SK-N-SH treated with all-trans-retinoic acid at 6 μM for 48 hours (cell line): ENCODE data around the gene KANSL1L.

Experiments used
- BACH2 ChIP-seq: fragments of 250-450 bp; sonication (Bioruptor Pico); IDR thresholded peaks from 2 replicates; pipeline ENCODE4 v1.9.0; 2021; ENCODE audit warnings: mild to moderate bottlenecking, borderline replicate concordance
- CSDC2 ChIP-seq: fragments of 250-450 bp; sonication (Bioruptor Pico); IDR thresholded peaks from 2 replicates; pipeline ENCODE4 v1.5.0; 2020; ENCODE audit warnings: mild to moderate bottlenecking, moderate library complexity
- ESRRG ChIP-seq: fragments of 250-450 bp; sonication (Bioruptor Pico); IDR thresholded peaks from 2 replicates; pipeline ENCODE4 v1.6.1; 2021; ENCODE audit warnings: mild to moderate bottlenecking
- OSR1 ChIP-seq: fragments of 250-450 bp; sonication (Bioruptor Pico); IDR thresholded peaks from 2 replicates; pipeline ENCODE4 v1.8.0; 2022; ENCODE audit warnings: moderate library complexity, mild to moderate bottlenecking, inconsistent platforms
- PPARA ChIP-seq: fragments of 250-450 bp; sonication (Bioruptor Pico); IDR thresholded peaks from 2 replicates; pipeline ENCODE4 v1.5.0; 2020; ENCODE audit warnings: mild to moderate bottlenecking, borderline replicate concordance
- RARB ChIP-seq: fragments of 250-450 bp; sonication (Bioruptor Pico); IDR thresholded peaks from 2 replicates; pipeline ENCODE4 v1.8.0; 2021; ENCODE audit warnings: mild to moderate bottlenecking, moderate library complexity
- SNAI2 ChIP-seq: fragments of 250-450 bp; sonication (Bioruptor Pico); IDR thresholded peaks from 2 replicates; pipeline ENCODE4 v1.5.0; 2020; ENCODE audit warnings: mild to moderate bottlenecking, moderate library complexity
- ZFP3 ChIP-seq: fragments of 250-450 bp; sonication (Bioruptor Pico); IDR thresholded peaks from 2 replicates; pipeline ENCODE4 v1.5.0; 2020; ENCODE audit warnings: mild to moderate bottlenecking, moderate library complexity
- ZFP30 ChIP-seq: fragments of 450-650 bp; formaldehyde crosslinking; IDR thresholded peaks from 2 replicates; pipeline ENCODE4 v1.5.0; 2022; ENCODE audit warnings: mild to moderate bottlenecking, moderate library complexity
- ZNF565 ChIP-seq: fragments of 450-650 bp; formaldehyde crosslinking; conservative IDR thresholded peaks from 2 replicates; pipeline ENCODE4 v1.5.0; 2020; ENCODE audit warnings: low read depth, mild to moderate bottlenecking, moderate library complexity
- ZNF8 ChIP-seq: fragments of 450-650 bp; formaldehyde crosslinking; IDR thresholded peaks from 2 replicates; pipeline ENCODE4 v1.5.0; 2020; ENCODE audit warnings: mild to moderate bottlenecking, moderate library complexity
- TF ChIP-seq, protein P1 (sequence below): fragments of 250-450 bp; sonication (Bioruptor Pico); IDR thresholded peaks from 2 replicates; pipeline ENCODE4 v1.5.0; 2020; ENCODE audit warnings: mild to moderate bottlenecking, moderate library complexity
- TF ChIP-seq, protein P2 (sequence below): fragments of 250-450 bp; sonication (Bioruptor Pico); IDR thresholded peaks from 2 replicates; pipeline ENCODE4 v1.8.0; 2020; ENCODE audit warnings: mild to moderate bottlenecking, moderate library complexity, borderline replicate concordance
- TF ChIP-seq, protein P3 (sequence below): fragments of 250-450 bp; sonication (Bioruptor Pico); IDR thresholded peaks from 2 replicates; pipeline ENCODE4 v1.5.1; 2021; ENCODE audit warnings: mild to moderate bottlenecking, moderate library complexity

DNA sequence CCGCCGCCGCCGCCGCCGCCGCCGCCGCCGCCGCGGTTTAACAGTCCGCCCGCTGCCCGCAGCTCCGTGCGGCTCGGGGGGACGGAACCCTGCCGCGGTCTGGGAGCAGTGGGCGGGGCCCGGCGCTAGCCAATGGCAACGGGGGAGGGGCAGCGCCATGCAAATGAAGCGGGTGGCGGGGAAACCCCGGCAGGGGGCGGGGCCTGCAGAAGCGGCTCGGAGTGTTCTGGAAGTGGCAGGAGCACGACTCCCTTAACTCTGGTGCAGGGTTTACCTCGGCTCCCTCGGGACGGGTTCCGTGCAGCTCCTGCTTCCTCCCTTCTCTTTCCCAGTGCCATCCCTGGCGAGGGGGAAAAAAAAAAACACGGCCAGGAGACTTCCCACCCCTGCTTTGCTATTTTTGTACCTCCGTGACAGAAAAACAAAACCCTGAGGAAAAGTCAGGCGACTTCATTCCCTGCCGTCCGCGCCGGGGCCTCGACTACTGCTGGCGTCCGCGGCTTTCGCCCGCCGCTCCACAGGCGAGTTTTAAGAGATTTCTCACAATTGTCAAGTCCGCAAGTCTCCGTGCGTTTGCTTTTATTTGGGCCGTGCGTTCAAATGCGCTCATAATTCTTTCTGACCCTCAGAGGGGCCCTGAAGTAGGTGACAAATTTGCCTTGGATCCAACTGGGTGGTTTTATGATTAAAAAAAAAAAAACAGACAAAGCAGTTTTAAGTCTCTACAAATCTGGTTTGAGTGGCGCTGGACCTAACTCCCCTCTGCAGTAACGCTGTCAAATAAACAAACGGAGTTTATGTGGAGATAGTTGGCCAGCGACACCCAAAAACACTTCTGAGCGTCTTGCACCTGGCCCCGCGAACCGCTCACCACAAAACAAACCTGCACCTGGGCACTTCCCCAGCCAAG is at the start of gene KANSL1L:
- TF ChIP-seq ZNF8 (CRISPR knock-in tag) (no peak), RARB (CRISPR knock-in tag) (no peak), ZFP30 (CRISPR knock-in tag) (no peak), CSDC2 (CRISPR knock-in tag) (no peak), ZNF565 (CRISPR knock-in tag) (no peak), SNAI2 (CRISPR knock-in tag) (no peak), ZFP3 (CRISPR knock-in tag) (no peak), OSR1 (CRISPR knock-in tag) (no peak), BACH2 (CRISPR knock-in tag) (no peak), PPARA (CRISPR knock-in tag) (no peak), ESRRG (CRISPR knock-in tag) (no peak)
- TF ChIP-seq, protein P1, sequence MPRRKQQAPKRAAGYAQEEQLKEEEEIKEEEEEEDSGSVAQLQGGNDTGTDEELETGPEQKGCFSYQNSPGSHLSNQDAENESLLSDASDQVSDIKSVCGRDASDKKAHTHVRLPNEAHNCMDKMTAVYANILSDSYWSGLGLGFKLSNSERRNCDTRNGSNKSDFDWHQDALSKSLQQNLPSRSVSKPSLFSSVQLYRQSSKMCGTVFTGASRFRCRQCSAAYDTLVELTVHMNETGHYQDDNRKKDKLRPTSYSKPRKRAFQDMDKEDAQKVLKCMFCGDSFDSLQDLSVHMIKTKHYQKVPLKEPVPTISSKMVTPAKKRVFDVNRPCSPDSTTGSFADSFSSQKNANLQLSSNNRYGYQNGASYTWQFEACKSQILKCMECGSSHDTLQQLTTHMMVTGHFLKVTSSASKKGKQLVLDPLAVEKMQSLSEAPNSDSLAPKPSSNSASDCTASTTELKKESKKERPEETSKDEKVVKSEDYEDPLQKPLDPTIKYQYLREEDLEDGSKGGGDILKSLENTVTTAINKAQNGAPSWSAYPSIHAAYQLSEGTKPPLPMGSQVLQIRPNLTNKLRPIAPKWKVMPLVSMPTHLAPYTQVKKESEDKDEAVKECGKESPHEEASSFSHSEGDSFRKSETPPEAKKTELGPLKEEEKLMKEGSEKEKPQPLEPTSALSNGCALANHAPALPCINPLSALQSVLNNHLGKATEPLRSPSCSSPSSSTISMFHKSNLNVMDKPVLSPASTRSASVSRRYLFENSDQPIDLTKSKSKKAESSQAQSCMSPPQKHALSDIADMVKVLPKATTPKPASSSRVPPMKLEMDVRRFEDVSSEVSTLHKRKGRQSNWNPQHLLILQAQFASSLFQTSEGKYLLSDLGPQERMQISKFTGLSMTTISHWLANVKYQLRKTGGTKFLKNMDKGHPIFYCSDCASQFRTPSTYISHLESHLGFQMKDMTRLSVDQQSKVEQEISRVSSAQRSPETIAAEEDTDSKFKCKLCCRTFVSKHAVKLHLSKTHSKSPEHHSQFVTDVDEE (CRISPR knock-in tag), result no peak
- TF ChIP-seq, protein P2, sequence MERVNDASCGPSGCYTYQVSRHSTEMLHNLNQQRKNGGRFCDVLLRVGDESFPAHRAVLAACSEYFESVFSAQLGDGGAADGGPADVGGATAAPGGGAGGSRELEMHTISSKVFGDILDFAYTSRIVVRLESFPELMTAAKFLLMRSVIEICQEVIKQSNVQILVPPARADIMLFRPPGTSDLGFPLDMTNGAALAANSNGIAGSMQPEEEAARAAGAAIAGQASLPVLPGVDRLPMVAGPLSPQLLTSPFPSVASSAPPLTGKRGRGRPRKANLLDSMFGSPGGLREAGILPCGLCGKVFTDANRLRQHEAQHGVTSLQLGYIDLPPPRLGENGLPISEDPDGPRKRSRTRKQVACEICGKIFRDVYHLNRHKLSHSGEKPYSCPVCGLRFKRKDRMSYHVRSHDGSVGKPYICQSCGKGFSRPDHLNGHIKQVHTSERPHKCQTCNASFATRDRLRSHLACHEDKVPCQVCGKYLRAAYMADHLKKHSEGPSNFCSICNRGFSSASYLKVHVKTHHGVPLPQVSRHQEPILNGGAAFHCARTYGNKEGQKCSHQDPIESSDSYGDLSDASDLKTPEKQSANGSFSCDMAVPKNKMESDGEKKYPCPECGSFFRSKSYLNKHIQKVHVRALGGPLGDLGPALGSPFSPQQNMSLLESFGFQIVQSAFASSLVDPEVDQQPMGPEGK (CRISPR knock-in tag), result no peak
- TF ChIP-seq, protein P3, sequence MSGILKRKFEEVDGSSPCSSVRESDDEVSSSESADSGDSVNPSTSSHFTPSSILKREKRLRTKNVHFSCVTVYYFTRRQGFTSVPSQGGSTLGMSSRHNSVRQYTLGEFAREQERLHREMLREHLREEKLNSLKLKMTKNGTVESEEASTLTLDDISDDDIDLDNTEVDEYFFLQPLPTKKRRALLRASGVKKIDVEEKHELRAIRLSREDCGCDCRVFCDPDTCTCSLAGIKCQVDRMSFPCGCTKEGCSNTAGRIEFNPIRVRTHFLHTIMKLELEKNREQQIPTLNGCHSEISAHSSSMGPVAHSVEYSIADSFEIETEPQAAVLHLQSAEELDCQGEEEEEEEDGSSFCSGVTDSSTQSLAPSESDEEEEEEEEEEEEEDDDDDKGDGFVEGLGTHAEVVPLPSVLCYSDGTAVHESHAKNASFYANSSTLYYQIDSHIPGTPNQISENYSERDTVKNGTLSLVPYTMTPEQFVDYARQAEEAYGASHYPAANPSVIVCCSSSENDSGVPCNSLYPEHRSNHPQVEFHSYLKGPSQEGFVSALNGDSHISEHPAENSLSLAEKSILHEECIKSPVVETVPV (CRISPR knock-in tag), result no peak
